Measurements from ENCODE around the gene MAP1LC3B2. TPM values are rescaled to one million over a fixed set of nuclear protein-coding genes. Genes with fewer than 3 reads are reported as not detected.

Gene MAP1LC3B2
- total and polyA plus RNA-seq, 12 donors: 0.59 to 4.6 (median 2.2) TPM

GRCh38 chr12:116626153-116626552 lies 67.0 kb downstream of the MAP1LC3B2 start:
- Histone ChIP-seq H3K27me3 (no peaks in the 10 kb centered on the region), H3K9me3 (peaks cover 0 to 17% (median 0%) of the 10 kb centered on the region in 11 donors), H3K4me1 (peaks cover 0 to under 1% (median 0%) of the 10 kb centered on the region in 9 donors), H3K36me3 (no peaks in the 10 kb centered on the region), H3K27ac (no peak overlapping the region), H3K4me3 (no peak overlapping the region)
- DNase-seq (no peak), ATAC-seq (no peak)
- TF ChIP-seq, protein P1, sequence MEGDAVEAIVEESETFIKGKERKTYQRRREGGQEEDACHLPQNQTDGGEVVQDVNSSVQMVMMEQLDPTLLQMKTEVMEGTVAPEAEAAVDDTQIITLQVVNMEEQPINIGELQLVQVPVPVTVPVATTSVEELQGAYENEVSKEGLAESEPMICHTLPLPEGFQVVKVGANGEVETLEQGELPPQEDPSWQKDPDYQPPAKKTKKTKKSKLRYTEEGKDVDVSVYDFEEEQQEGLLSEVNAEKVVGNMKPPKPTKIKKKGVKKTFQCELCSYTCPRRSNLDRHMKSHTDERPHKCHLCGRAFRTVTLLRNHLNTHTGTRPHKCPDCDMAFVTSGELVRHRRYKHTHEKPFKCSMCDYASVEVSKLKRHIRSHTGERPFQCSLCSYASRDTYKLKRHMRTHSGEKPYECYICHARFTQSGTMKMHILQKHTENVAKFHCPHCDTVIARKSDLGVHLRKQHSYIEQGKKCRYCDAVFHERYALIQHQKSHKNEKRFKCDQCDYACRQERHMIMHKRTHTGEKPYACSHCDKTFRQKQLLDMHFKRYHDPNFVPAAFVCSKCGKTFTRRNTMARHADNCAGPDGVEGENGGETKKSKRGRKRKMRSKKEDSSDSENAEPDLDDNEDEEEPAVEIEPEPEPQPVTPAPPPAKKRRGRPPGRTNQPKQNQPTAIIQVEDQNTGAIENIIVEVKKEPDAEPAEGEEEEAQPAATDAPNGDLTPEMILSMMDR (IDR thresholded peaks at IDR 0.05): no peak
- intact Hi-C loops (cut with DNase I): no loop called here
- WGBS, 2 donors: 89 to 92% methylated on average over 5 of the region's 5 CpGs

Other genes with a start within 250 kb of the MAP1LC3B2 start
- gene SPRING1, start 178.7 kb downstream of the MAP1LC3B2 start, total RNA-seq: 10 to 100 TPM in 6 of 10 donors, 1 to 10 TPM in 4; 6.2 to 19.5 (median 10.5) TPM
- 10 to 100 TPM in 1 of 2 donors, 1 to 10 TPM in 1; 8.1 to 13.1 TPM for gene SPRING1, start 178.7 kb downstream of the MAP1LC3B2 start, polyA plus RNA-seq
- gene RNFT2, start 178.9 kb downstream of the MAP1LC3B2 start, total RNA-seq: 1 to 10 TPM in 7 of 10 donors, under 1 TPM in 3; 0.53 to 2.2 (median 1.6) TPM
- 1 to 10 TPM in 1 of 2 donors, under 1 TPM in 1; 0.46 to 2.0 TPM for gene RNFT2, start 178.9 kb downstream of the MAP1LC3B2 start, polyA plus RNA-seq